Left ventricle myocardium inferior (tissue), 1 donor: ENCODE measurements around the gene CD1E. TPM values are rescaled to one million over a fixed set of nuclear protein-coding genes. Genes with fewer than 3 reads are reported as not detected.

Experiments used
- DNase-seq: peaks from one replicate; pipeline ENCODE4 v3.0.0-alpha.2; 2020
- H3K27ac ChIP-seq: fragments of 200-600 bp; replicated peaks from 2 replicates; pipeline ENCODE4 v1.8.0; 2021
- H3K27me3 ChIP-seq: fragments of 200-600 bp; 2 replicates; pipeline ENCODE4 v1.8.0; 2021; ENCODE audit warnings: low read depth
- H3K36me3 ChIP-seq: fragments of 200-600 bp; 2 replicates; pipeline ENCODE4 v1.8.0; 2021
- H3K4me1 ChIP-seq: fragments of 200-600 bp; 2 replicates; pipeline ENCODE4 v1.8.0; 2021
- H3K4me3 ChIP-seq: fragments of 200-600 bp; 2 replicates; pipeline ENCODE4 v1.8.0; 2021; ENCODE audit warnings: mild to moderate bottlenecking, moderate library complexity
- H3K9me3 ChIP-seq: fragments of 200-600 bp; replicated peaks from 2 replicates; pipeline ENCODE4 v1.8.0; 2021
- CTCF ChIP-seq: fragments of 200-600 bp; IDR thresholded peaks from 2 replicates; pipeline ENCODE4 v1.8.0; 2021; ENCODE audit warnings: antibody characterized with exemption, mild to moderate bottlenecking, borderline replicate concordance
- intact Hi-C: fragments of 100-400 bp; cut with micrococcal nuclease; formaldehyde crosslinking; loops from one replicate; pipeline ENCODE4 v1.11.0; 2022
- total RNA-seq: library from RNA; stranded (reverse); fragmentation: NEBNext Ultra II Directional; extraction: Animal tissue kit (Norgen Biotek cat#: 25700); gene quantifications from one replicate; pipeline ENCODE4 v1.2.1, GENCODE V29; 2021
- donor health status: DM: no; HTN: yes; CAD: no; lungs with severe emphysema.

CD1E gene
- total RNA-seq, 1 donor from 2014 or later: not detected

- no peak overlapping the region for H3K4me3 ChIP-seq
- no peak for DNase-seq
- intact Hi-C loops: no loop called here
- peaks cover 7% of the 10 kb centered on the region for H3K9me3 ChIP-seq
- no peak for TF ChIP-seq CTCF
- H3K36me3 ChIP-seq: no peaks in the 10 kb centered on the region
- no peaks in the 10 kb centered on the region for H3K4me1 ChIP-seq
- H3K27me3 ChIP-seq: no peaks in the 10 kb centered on the region
- no peak overlapping the region for H3K27ac ChIP-seq
Observed at GRCh38 chr1:158354255-158354654, 561 bp downstream of the CD1E start.

GRCh38 chr1:158355773-158356285, 2.1 kb downstream of the CD1E start:
- intact Hi-C loops: no loop called here

GRCh38 chr1:158356616-158357015, 2.9 kb downstream of the CD1E start:
- DNase-seq: no peak
- intact Hi-C loops: no loop called here
- no peak for TF ChIP-seq CTCF

More at GRCh38 chr1:158355773-158356285, 2.1 kb downstream of the CD1E start:
- TF ChIP-seq CTCF: no peak
- no peaks in the 10 kb centered on the region for H3K36me3 ChIP-seq
- H3K4me3 ChIP-seq: no peak overlapping the region
- peaks cover 6% of the 10 kb centered on the region for H3K9me3 ChIP-seq
- H3K27me3 ChIP-seq: no peaks in the 10 kb centered on the region
- H3K4me1 ChIP-seq: no peaks in the 10 kb centered on the region
- DNase-seq: no peak
- no peak overlapping the region for H3K27ac ChIP-seq

DNA sequence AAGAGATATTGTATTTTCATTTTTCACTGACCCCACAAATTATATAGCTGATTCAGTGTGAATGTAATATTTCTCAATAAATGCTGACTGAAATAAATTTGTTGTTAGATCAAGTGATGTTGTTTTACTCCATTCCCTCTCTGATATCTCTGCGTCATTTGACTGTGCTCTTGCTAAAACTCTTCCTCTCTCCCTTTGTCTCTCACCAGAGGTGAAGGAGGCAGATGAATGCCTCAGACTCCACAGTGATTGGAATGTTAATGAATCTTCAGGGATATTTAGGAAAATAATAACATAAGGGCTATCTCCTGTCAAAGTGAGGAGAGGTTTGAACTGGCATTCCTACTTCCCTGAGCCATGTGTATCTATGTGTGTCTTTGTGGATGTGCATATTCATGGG, 3.7 kb downstream of the CD1E start:
- intact Hi-C loops: no loop called here
- no peak for TF ChIP-seq CTCF
- no peaks in the 10 kb centered on the region for H3K27me3 ChIP-seq
- no peaks in the 10 kb centered on the region for H3K36me3 ChIP-seq
- H3K9me3 ChIP-seq: peaks cover 2% of the 10 kb centered on the region
- no peak for DNase-seq
- no peak overlapping the region for H3K27ac ChIP-seq
- no peaks in the 10 kb centered on the region for H3K4me1 ChIP-seq
- no peak overlapping the region for H3K4me3 ChIP-seq

More at GRCh38 chr1:158356616-158357015, 2.9 kb downstream of the CD1E start:
- no peaks in the 10 kb centered on the region for H3K27me3 ChIP-seq
- no peaks in the 10 kb centered on the region for H3K4me1 ChIP-seq
- no peaks in the 10 kb centered on the region for H3K36me3 ChIP-seq
- H3K27ac ChIP-seq: no peak overlapping the region
- no peak overlapping the region for H3K4me3 ChIP-seq
- no peaks in the 10 kb centered on the region for H3K9me3 ChIP-seq

- DNase-seq: no peak
- no peak overlapping the region for H3K4me3 ChIP-seq
- H3K36me3 ChIP-seq: no peaks in the 10 kb centered on the region
- no peaks in the 10 kb centered on the region for H3K27me3 ChIP-seq
- no peak overlapping the region for H3K27ac ChIP-seq
- no peaks in the 10 kb centered on the region for H3K4me1 ChIP-seq
- peaks cover 6% of the 10 kb centered on the region for H3K9me3 ChIP-seq
- no peak for TF ChIP-seq CTCF
- intact Hi-C loops: no loop called here
Observed at GRCh38 chr1:158362482-158362881, 8.8 kb downstream of the CD1E start.
